ENCODE results near the gene GPR161. TPM values are rescaled to one million over a fixed set of nuclear protein-coding genes. Genes with fewer than 3 reads are reported as not detected.
"Not testable (repeated sequence)": the region's sequence is repeated elsewhere in the genome, so short reads cannot be mapped to it uniquely, and the experiment has no call there.

The GPR161 gene
- total RNA-seq, 1 donor from 2014 or later, result 2.8 TPM

- no peak for TF ChIP-seq CTCF (IDR thresholded peaks at IDR 0.05; ENCODE audit: borderline replicate concordance)
Observed at GRCh38 chr1:168163670-168164069, 26.9 kb upstream of the GPR161 start.

DNA sequence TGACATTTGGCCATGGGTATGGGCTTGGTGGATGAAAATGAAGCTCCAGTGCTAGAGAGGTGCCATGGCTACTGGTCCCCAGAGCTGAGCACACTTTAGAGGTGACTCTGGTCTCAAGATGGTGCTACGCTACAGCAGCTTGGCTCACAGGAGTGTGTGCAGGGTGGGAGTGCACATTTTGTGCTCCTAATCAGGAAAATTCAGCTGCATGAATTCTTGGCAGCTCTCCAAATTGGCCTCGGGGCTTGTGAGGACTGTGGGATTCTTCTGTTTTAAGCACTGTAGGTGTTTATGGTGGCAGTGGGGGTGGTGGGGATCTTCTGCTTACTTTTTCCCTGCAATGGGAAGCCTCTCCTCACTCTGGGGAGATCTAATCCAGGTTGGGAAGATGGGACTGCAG lies 24.7 kb upstream of the GPR161 start:
- Histone ChIP-seq H3K27ac (replicated peaks) (no peak overlapping the region), H3K4me1 (no peaks in the 10 kb centered on the region), H3K4me3 (no peak overlapping the region), H3K36me3 (no peaks in the 10 kb centered on the region), H3K9me3 (replicated peaks) (peaks cover 35% of the 10 kb centered on the region), H3K27me3 (ENCODE audit: low read depth) (no peaks in the 10 kb centered on the region)
- TF ChIP-seq CTCF (IDR thresholded peaks at IDR 0.05; ENCODE audit: borderline replicate concordance), result no peak
- intact Hi-C loops (cut with micrococcal nuclease), result no loop called here
- DNase-seq, result no peak

More at GRCh38 chr1:168163670-168164069, 26.9 kb upstream of the GPR161 start:
- Histone ChIP-seq H3K27me3 (ENCODE audit: low read depth) (no peaks in the 10 kb centered on the region), H3K9me3 (replicated peaks) (peaks cover 16% of the 10 kb centered on the region), H3K4me1 (no peaks in the 10 kb centered on the region), H3K36me3 (no peaks in the 10 kb centered on the region), H3K27ac (replicated peaks) (no peak overlapping the region), H3K4me3 (no peak overlapping the region)
- intact Hi-C loops (cut with micrococcal nuclease), result no loop called here
- DNase-seq, result no peak

- intact Hi-C loops (cut with micrococcal nuclease), result no loop called here
- H3K4me3 ChIP-seq, result no peak overlapping the region
- no peak for TF ChIP-seq CTCF (IDR thresholded peaks at IDR 0.05; ENCODE audit: borderline replicate concordance)
- H3K27ac ChIP-seq (replicated peaks), result no peak overlapping the region
- no peak for DNase-seq
- H3K36me3 ChIP-seq, result no peaks in the 10 kb centered on the region
- no peaks in the 10 kb centered on the region for H3K4me1 ChIP-seq
- no peaks in the 10 kb centered on the region for H3K27me3 ChIP-seq (ENCODE audit: low read depth)
- H3K9me3 ChIP-seq (replicated peaks), result peaks cover 39% of the 10 kb centered on the region
Observed at GRCh38 chr1:168159979-168160378, 23.2 kb upstream of the GPR161 start.

DNA sequence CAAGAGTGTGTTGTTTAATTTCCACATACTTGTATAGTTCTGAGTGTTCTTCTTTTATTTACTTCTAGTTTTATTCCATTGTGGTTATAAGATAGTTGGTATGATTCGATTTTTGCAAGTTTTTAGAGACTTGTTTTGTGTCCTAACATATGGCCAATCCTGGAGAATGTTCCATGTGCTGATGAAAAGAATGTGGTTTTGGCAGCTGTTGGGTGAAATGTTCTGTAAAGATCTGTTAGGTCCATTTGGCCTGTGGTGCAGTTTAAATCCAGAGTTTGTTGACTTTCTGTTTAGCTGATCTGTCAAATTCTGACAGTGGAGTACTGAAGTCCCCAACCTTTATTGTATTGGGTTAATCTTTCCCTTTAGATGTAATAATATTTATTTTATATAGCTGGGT lies 22.5 kb upstream of the GPR161 start:
- Histone ChIP-seq H3K4me3 (no peak overlapping the region), H3K36me3 (no peaks in the 10 kb centered on the region), H3K27me3 (ENCODE audit: low read depth) (no peaks in the 10 kb centered on the region), H3K4me1 (no peaks in the 10 kb centered on the region), H3K9me3 (replicated peaks) (peaks cover 39% of the 10 kb centered on the region), H3K27ac (replicated peaks) (no peak overlapping the region)
- TF ChIP-seq CTCF (IDR thresholded peaks at IDR 0.05; ENCODE audit: borderline replicate concordance), result no peak
- intact Hi-C loops (cut with micrococcal nuclease), result no loop called here
- no peak for DNase-seq

DNA sequence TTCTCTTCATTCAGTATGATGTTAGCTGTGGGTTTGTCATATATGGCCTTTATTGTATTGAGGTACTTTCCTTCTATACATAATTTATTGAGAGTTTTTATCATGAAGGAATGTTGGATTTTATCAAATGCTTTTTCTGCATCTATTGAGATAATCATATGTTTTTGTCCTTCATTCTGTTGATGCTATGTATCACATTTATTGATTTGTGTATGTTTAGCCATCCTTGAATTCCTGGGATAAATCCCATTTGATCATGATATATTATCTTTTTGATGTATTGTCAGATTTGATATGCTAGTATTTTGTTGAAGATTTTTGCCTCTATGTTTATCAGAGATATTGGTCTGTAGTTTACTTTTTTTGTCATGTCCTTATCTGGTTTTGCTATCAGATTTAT lies 20.9 kb upstream of the GPR161 start:
- Histone ChIP-seq H3K4me1 (no peaks in the 10 kb centered on the region), H3K9me3 (replicated peaks) (peaks cover 39% of the 10 kb centered on the region), H3K36me3 (no peaks in the 10 kb centered on the region), H3K27ac (replicated peaks) (no peak overlapping the region), H3K27me3 (ENCODE audit: low read depth) (no peaks in the 10 kb centered on the region), H3K4me3 (no peak overlapping the region)
- TF ChIP-seq CTCF (IDR thresholded peaks at IDR 0.05; ENCODE audit: borderline replicate concordance), result no peak
- intact Hi-C loops (cut with micrococcal nuclease), result no loop called here
- no peak for DNase-seq

GRCh38 chr1:168155910-168156309 lies 19.2 kb upstream of the GPR161 start:
- TF ChIP-seq CTCF (IDR thresholded peaks at IDR 0.05; ENCODE audit: borderline replicate concordance), result no peak
- Histone ChIP-seq H3K27ac (replicated peaks) (no peak overlapping the region), H3K4me1 (peaks cover 3% of the 10 kb centered on the region), H3K27me3 (ENCODE audit: low read depth) (no peaks in the 10 kb centered on the region), H3K9me3 (replicated peaks) (peaks cover 39% of the 10 kb centered on the region), H3K36me3 (no peaks in the 10 kb centered on the region), H3K4me3 (no peak overlapping the region)
- no peak for DNase-seq
- intact Hi-C loops (cut with micrococcal nuclease), result no loop called here

- H3K27me3 ChIP-seq (ENCODE audit: low read depth); H3K27ac ChIP-seq (replicated peaks); H3K4me3 ChIP-seq; intact Hi-C loops (cut with micrococcal nuclease); DNase-seq; H3K36me3 ChIP-seq; H3K4me1 ChIP-seq: not testable (repeated sequence)
- H3K9me3 ChIP-seq (replicated peaks), result peaks cover 28% of the 10 kb centered on the region
Observed at GRCh38 chr1:168154707-168155106, 18.0 kb upstream of the GPR161 start.

All from left ventricle myocardium inferior (tissue), 1 donor.